HG03575 (cell line): ENCODE measurements around the gene CALML5.
"Not testable (repeated sequence)": the region's sequence is repeated elsewhere in the genome, so short reads cannot be mapped to it uniquely, and the experiment has no call there.

Source experiments
- ATAC-seq: cut with Tn5 transposase; IDR thresholded peaks from one replicate; pipeline ENCODE4 v1.9.1; 2021; ENCODE audit not compliant: unreplicated experiment, insufficient number of reproducible peaks, low FRiP score; ENCODE audit errors: extremely low read depth

Gene CALML5

GRCh38 chr10:5490698-5491464 is 8.5 kb downstream of the CALML5 start:
- ATAC-seq = no peak

GRCh38 chr10:5490032-5490431 is 9.3 kb downstream of the CALML5 start:
- no peak for ATAC-seq

- no peak for ATAC-seq
Observed at GRCh38 chr10:5488272-5489161, 10.9 kb downstream of the CALML5 start.

DNA sequence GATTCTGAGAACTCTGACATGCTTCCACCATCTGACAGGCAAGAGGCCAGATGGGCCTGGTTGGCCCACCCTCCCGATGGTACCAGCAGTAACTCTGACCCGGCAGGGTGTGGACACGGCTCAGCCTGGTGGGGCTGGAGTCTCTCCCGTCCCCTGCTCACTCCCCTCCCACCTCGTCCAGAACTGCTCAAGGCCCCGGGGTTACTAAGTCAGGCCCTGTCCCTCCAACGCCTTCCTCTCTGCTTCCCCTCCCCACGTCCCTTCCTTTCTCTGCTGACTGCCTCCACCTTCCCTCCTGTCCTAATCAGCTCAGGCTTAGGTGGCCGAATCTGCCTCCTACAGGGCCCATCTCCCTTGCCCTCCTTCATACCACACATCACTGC is 12.5 kb downstream of the CALML5 start:
- no peak for ATAC-seq

- ATAC-seq = no peak
Observed at GRCh38 chr10:5485948-5486852, 13.2 kb downstream of the CALML5 start.

- ATAC-seq = no peak
Observed at GRCh38 chr10:5485290-5485689, 14.1 kb downstream of the CALML5 start.

- no peak for ATAC-seq
Observed at GRCh38 chr10:5484205-5484604, 15.2 kb downstream of the CALML5 start.

- ATAC-seq = no peak
Observed at GRCh38 chr10:5482016-5482415, 17.4 kb downstream of the CALML5 start.

- ATAC-seq = no peak
Observed at GRCh38 chr10:5481121-5481520, 18.2 kb downstream of the CALML5 start.

DNA sequence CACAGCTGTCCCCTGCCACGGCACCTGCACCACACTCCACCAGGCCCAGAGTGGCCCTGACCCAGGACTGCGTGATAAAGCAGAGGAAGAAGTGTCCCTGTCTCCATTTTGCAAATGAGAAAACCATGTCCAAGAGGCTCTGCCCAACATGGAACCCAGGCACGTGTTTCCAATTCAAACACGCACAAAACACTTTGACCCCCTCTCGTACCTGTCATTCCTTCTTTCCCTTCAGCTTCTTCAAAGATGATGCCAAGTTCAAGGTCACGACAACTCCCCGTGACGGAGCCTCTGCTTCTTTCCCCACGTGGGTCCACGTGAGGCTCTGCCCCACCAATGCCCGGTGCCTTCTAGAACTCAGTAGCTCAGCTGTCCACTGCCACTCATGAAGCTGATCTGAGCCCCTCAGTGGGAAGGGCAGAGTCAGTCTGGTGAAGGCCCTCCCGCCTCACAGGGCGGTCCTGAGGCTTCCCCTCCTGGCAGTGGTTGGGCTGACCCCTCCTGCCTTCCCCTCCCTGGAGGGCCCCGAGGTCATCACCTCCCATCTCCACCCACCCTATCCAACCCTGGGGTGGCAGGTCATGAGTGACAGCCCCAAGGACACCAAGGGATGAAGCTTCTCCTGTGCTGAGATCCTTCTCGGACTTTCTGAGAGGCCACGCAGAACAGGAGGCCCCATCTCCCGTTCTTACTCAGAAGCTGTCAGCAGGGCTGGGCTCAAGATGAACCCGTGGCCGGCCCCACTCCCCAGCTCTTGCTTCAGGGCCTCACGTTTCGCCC is 19.0 kb downstream of the CALML5 start:
- ATAC-seq = no peak

DNA sequence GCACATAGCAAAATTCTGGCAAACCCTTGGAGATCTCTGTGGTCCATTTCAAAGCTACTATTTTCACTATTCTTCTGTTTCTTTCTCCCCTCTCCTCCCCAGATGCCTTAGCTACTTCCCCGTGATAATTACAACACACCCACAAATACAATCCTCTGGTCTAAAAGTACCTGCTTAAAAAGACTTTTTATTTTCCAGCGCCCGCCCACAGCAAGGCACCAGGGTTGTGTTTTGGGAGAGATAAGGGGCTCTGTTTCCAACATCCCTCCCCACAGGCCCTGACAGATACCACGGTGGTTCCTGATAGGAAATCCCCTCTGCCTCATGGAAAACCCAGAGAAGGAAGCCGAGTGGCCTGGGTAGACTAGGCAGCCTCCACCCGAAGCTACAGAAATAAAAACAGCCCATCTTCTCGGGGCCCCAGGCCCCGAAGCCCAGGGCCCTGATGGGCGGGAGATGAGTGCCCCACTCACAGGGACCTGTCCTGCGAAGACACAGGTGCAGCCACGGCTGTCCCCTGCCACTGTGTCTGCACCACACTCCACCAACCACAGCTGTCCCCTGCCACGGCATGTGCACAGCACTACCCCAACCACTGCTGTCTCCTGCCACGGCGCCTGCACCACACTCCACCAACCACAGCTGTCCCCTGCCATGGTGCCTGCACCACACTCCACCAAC is 19.7 kb downstream of the CALML5 start:
- ATAC-seq = no peak

DNA sequence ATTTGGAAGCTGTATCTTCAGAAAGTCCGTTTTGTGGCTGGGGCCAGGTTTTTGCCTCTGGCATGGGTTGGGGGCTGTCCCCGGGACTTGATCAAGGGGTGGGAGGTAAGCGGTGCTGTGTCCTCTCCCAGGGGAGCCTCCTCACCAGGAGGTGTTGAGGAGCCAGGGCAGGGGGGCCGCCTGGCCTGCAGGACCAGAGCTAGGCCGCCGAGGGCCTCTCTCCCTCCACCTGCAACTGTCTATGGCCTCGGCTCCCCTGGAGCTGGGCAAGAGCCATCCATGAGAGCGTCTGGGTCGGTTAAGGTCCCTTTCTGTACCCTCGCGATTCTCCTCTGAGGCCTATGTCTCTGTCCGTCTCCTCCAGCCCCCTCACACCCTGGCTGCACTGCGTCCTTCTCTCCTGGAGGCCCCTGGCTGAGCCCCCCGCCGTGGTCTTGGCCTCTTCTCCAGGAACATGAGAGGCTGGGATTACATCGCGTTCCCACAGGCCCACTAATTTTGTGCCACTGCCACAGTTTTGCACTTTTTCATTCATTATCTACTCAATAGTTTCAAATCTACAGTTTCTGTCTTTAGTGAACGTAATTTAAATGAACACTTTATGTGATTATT is 20.6 kb downstream of the CALML5 start:
- ATAC-seq = no peak

GRCh38 chr10:5477948-5478693 is 21.2 kb downstream of the CALML5 start:
- ATAC-seq = no peak

DNA sequence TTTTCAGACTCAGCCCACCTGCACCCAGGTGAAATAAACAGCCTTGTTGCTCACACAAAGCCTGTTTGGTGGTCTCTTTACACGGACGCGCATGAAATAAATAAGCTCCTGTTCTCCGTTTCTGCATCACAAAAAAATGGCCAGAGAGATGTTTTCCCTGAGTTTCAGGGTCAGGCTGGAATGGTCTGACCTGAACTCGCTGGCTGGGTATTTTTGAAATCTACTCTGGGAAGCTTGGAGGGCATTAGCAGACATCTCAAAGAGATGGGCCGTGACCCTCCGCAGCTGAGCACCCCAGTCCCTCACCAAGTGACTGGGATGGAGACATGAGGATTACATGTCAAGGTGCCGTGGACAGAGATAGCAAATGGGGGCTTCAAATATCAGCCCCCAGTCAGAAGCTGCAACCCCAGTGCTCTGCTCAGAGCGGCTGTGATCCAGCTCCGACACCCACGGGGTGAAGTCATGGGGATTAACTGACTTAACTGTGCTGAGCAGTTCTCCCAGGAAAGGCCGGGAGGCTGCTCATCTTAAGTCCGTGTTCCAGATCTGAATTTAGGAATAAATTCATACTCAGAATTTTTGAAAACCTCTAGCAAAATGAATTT is 22.3 kb downstream of the CALML5 start:
- no peak for ATAC-seq

DNA sequence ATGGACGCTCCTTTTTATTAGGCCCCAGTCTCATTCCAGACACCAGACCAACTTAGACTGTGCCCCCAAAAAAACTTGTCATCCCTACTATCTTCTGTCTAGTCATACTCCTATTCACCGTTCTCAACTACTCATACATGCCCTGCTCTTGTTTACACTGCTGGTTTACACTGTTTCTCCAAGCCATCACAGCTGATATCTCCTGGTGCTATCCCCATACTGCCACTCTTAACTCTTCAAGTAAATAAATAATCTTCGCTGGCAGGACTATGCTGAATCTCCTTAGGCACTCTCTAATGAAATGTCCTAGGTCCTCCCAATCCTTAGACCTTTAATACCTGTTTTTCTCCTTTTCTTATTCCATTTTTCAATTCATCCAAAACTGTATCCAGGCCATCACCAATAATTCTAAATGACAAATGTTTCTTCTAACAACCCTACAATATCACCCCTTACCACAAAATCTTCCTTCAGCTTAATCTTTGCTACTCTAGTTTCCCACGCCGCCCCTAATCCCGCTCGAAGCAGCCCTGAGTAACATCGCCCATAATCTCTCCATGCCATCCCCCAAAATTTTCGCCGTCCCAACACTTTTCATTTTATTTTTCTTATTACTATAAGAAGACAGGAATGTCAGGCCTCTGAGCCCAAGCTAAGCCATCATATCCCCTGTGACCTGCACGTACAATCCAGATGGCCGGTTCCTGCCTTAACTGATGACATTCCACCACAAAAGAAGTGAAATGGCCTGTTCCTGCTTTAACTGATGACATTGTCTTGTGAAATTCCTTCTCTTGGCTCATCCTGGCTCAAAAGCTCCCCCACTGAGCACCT is 23.2 kb downstream of the CALML5 start:
- ATAC-seq = not testable (repeated sequence)

GRCh38 chr10:5475088-5475487 is 24.3 kb downstream of the CALML5 start:
- ATAC-seq = not testable (repeated sequence)
